ENCODE data around the gene CAPN15. TPM values are rescaled to one million over a fixed set of nuclear protein-coding genes. Genes with fewer than 3 reads are reported as not detected.
A peak's percentile ranks its signal among the peaks of the same experiment; 100 is the strongest.

CAPN15 gene
- total RNA-seq, 1 donor from 2014 or later = 60.3 TPM

DNA sequence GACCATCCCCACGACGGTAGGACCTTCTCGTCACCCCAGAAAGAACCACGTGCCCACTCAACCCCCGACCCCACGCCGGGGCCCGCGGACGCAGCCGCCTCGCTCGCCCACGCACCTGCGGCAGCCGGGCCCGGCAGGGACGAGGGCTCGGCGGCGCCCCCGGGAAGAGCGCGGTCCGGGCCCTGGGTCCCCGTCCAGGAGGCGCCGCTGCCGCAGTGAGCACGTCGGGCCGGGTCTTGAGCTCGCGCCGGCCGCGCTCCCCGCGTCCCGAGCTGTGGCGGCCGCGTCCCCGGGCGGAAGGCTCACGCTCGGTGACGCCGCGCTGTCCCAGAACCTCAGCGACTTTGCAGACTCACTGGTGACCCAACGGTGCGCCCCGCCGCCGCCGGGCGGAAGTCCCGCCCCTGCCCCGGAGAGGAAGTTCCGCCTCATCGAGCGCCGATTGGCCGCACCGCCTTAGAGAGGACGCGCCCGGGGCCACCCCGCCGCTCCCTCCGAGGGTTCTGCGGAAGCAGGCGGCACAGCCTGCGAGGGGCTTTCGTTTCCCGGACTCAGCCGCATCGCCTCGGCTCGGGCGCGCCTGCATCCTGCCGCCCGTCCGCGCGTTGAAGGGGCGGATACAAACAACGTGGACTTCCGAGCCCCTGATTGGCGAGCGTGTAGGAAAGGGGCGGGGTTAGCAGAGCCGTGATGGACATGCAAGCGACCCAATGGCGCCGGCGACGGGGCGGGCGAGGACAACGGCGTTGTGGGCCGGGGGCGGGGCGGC is 61.6 kb downstream of the CAPN15 start:
- Mint-ChIP-seq H3K4me1 (peaks cover 26% of the 10 kb centered on the region), H3K36me3 (ENCODE audit: low read depth) (peaks cover 7% of the 10 kb centered on the region), H3K4me3 (peak overlapping the region; percentile 97), H3K27ac (ENCODE audit: unreplicated experiment) (peak overlapping the region; percentile 99), H3K27me3 (ENCODE audit: low read depth) (peaks cover 34% of the 10 kb centered on the region), H3K9me3 (no peaks in the 10 kb centered on the region)
- DNase-seq (ENCODE audit: low read depth, low spot score) = peak; percentile 98
- TF ChIP-seq, protein P1, sequence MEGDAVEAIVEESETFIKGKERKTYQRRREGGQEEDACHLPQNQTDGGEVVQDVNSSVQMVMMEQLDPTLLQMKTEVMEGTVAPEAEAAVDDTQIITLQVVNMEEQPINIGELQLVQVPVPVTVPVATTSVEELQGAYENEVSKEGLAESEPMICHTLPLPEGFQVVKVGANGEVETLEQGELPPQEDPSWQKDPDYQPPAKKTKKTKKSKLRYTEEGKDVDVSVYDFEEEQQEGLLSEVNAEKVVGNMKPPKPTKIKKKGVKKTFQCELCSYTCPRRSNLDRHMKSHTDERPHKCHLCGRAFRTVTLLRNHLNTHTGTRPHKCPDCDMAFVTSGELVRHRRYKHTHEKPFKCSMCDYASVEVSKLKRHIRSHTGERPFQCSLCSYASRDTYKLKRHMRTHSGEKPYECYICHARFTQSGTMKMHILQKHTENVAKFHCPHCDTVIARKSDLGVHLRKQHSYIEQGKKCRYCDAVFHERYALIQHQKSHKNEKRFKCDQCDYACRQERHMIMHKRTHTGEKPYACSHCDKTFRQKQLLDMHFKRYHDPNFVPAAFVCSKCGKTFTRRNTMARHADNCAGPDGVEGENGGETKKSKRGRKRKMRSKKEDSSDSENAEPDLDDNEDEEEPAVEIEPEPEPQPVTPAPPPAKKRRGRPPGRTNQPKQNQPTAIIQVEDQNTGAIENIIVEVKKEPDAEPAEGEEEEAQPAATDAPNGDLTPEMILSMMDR (conservative IDR thresholded peaks at IDR 0.05) = no peak

DNA sequence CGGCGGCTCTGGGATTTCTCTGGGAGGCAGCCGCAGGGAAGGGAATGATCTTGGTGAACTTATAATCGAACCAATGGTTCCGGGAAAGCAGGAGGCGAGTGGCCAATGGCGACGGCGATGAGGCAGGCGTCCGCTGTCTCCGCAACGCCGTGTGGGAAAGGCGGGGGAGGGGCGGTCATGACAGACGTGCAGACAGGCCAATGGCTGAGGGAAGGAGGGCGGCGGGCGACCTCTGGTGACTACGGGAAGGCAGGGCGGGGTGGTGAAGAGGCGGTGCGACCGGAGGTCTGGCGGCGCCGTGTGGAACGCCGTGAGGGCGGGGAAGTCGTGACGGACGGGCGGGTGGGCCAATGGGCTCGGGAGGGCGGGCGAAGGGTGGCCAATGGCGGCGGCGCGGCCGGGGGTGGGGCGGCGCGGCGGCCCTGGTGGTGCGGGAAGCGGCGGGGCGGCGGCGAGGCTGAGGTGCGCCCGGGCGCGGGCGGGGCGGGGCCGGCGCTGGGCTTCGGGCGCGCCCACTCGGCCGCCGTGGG is 62.2 kb downstream of the CAPN15 start, which contains the start of gene RAB40C:
TSS of gene RAB40C (plus strand) at position 409 of the 530 bp plus-strand sequence. CDS start 226 bp downstream, outside the sequence.
- DNase-seq (ENCODE audit: low read depth, low spot score) = peak; percentile 99
- no peaks in the 10 kb centered on the region for H3K9me3 Mint-ChIP-seq
- peaks cover 7% of the 10 kb centered on the region for H3K36me3 Mint-ChIP-seq (ENCODE audit: low read depth)
- TF ChIP-seq, protein P1 (conservative IDR thresholded peaks at IDR 0.05) = peak; percentile 15
- H3K27ac Mint-ChIP-seq (ENCODE audit: unreplicated experiment) = peak within 1 kb of the TSS; percentile 99
- peak within 1 kb of the TSS; percentile 95 for H3K4me3 Mint-ChIP-seq
- peaks cover 26% of the 10 kb centered on the region for H3K4me1 Mint-ChIP-seq
- H3K27me3 Mint-ChIP-seq (ENCODE audit: low read depth) = peaks cover 34% of the 10 kb centered on the region

DNA sequence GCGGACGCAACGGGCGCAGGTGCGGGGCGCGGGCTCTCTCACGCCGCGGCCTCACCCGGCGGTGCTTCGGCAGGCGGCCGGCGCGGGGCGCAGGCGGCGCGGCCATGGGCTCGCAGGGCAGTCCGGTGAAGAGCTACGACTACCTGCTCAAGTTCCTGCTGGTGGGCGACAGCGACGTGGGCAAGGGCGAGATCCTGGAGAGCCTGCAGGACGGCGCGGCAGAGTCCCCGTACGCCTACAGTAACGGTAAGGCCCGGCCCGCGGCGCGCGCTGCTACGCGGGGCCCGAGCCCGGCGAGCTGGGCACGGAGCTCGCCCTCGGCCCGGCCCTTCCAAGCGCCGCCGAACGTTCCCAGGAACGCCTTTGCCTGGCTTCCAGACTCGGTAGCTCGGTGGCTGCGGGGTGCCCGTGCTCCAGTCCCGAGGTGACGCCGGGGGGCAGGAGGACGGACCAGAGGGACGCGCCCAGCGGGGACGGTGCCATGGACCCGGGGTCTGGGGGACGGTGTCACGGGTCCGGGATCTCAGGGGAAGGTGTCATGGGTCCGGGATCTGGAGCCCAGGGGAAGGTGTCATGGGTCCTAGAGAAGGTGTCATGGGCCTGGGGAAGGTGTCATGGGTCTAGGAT is 62.8 kb downstream of the CAPN15 start:
- peak overlapping the region; percentile 93 for H3K27ac Mint-ChIP-seq (ENCODE audit: unreplicated experiment)
- peaks cover 7% of the 10 kb centered on the region for H3K36me3 Mint-ChIP-seq (ENCODE audit: low read depth)
- DNase-seq (ENCODE audit: low read depth, low spot score) = no peak
- H3K9me3 Mint-ChIP-seq = no peaks in the 10 kb centered on the region
- H3K27me3 Mint-ChIP-seq (ENCODE audit: low read depth) = peaks cover 33% of the 10 kb centered on the region
- H3K4me3 Mint-ChIP-seq = peak overlapping the region; percentile 94
- H3K4me1 Mint-ChIP-seq = peaks cover 26% of the 10 kb centered on the region
- TF ChIP-seq, protein P1 (conservative IDR thresholded peaks at IDR 0.05) = peak; percentile 10

DNA sequence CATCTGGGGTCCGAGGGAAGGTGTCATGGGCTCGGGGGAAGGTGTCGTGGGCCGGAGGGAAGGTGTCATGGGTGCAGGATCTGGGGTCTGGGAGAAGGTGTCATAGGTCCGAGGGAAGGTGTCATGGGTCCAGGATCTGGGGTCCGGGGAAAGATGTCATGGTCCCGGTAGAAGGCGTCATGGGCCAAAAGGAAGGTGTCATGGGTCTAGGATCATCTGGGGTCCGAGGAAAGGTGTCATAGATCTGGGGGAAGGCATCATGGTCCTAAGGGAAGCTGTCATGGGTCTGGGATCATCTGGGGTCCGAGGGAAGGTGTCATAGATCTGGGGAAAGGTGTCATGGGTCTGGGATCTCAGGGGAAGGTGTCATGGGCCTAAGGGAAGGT is 63.3 kb downstream of the CAPN15 start:
- Mint-ChIP-seq H3K27ac (ENCODE audit: unreplicated experiment) (peak overlapping the region; percentile 93), H3K4me3 (peak overlapping the region; percentile 94), H3K9me3 (no peaks in the 10 kb centered on the region), H3K4me1 (peaks cover 26% of the 10 kb centered on the region), H3K27me3 (ENCODE audit: low read depth) (peaks cover 28% of the 10 kb centered on the region), H3K36me3 (ENCODE audit: low read depth) (peaks cover 7% of the 10 kb centered on the region)
- no peak for DNase-seq (ENCODE audit: low read depth, low spot score)
- TF ChIP-seq, protein P1 (conservative IDR thresholded peaks at IDR 0.05) = no peak

DNA sequence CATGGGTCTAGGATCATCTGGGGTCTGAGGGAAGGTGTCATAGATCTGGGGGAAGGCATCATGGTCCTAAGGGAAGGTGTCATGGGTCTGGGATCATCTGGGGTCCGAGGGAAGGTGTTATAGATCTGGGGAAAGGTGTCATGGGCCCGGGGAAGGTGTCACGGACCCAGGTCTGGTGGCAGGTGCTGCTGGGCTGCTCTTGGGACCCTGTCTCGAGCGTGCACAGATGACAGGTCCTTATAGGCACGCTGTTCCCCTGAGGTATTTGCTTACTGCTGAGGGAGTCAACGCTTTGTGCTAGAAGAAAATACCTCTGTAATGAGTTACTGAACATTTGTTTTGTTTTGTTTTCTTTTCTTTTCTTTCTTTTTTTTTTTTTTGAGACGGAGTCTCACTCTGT is 63.7 kb downstream of the CAPN15 start:
- peak overlapping the region; percentile 94 for H3K4me3 Mint-ChIP-seq
- H3K9me3 Mint-ChIP-seq = no peaks in the 10 kb centered on the region
- H3K4me1 Mint-ChIP-seq = peaks cover 26% of the 10 kb centered on the region
- H3K27ac Mint-ChIP-seq (ENCODE audit: unreplicated experiment) = no peak overlapping the region
- TF ChIP-seq, protein P1 (conservative IDR thresholded peaks at IDR 0.05) = no peak
- peaks cover 24% of the 10 kb centered on the region for H3K27me3 Mint-ChIP-seq (ENCODE audit: low read depth)
- peaks cover 7% of the 10 kb centered on the region for H3K36me3 Mint-ChIP-seq (ENCODE audit: low read depth)
- DNase-seq (ENCODE audit: low read depth, low spot score) = no peak

Data from neural crest cell (in vitro differentiated cells).